GM21526 (cell line): Measurements from ENCODE around the gene SUFU.
"Not testable (repeated sequence)": the region's sequence is repeated elsewhere in the genome, so short reads cannot be mapped to it uniquely, and the experiment has no call there.

Experiments
- ATAC-seq: cut with Tn5 transposase; IDR thresholded peaks from one replicate; pipeline ENCODE4 v1.9.1; 2021; ENCODE audit warnings: moderate library complexity; ENCODE audit not compliant: unreplicated experiment, low FRiP score

Gene SUFU

GRCh38 chr10:102503264-102504178, at the start of gene SUFU:
SUFU (plus strand) TSS chr10:102503972; CDS start chr10:102504153, 181 bp downstream.
- ATAC-seq: peak; percentile 61

- ATAC-seq: not testable (repeated sequence)
Observed at GRCh38 chr10:102454662-102455487, 48.9 kb upstream of the SUFU start.

DNA sequence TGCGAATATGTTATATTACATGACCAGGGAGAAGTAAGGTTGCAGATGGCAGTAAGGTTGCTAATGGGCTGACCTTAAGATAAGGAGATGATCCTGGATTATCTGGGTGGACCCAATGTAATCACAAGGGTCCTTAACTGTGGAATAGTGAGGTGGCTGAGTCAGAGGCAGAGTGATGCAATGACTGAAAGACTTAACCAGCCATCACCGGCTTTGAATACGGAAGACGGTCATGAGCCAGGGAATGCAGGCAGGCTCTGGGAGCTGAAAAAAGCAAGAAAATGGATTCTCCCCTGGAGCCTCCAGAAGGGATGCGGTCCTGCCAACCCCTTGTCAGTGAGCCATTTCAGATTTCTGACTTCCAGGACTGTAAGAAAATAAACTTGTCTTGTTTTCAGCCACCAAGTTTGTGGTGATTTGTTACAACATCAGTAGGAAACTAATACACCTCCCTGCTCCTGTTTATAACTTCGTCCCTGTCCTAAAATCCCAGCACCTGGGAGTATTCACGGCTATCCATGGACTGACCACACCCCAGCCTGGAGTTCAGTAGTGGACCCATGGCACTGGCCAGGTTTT, 47.8 kb upstream of the SUFU start:
- no peak for ATAC-seq

- no peak for ATAC-seq
Observed at GRCh38 chr10:102457591-102458150, 46.1 kb upstream of the SUFU start.

- no peak for ATAC-seq
Observed at GRCh38 chr10:102458656-102459055, 45.1 kb upstream of the SUFU start.

DNA sequence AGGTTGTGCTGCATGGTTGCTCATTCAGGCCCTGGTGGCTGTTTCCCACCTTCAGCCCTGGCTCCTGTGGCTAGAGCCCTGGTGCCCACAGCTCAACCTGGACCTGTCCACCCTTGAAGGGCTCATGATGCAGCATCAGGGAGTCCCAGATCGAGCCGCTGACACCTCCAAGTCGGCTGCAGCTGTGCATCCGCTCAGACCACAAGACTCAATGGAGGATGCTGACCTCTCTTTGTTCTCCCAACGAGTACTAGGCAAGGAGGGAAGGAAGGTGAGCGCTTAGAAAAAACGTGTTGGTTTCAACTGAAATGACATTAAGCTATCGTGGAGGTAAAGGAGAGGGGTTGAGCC, 43.0 kb upstream of the SUFU start:
- peak; percentile 28 for ATAC-seq

DNA sequence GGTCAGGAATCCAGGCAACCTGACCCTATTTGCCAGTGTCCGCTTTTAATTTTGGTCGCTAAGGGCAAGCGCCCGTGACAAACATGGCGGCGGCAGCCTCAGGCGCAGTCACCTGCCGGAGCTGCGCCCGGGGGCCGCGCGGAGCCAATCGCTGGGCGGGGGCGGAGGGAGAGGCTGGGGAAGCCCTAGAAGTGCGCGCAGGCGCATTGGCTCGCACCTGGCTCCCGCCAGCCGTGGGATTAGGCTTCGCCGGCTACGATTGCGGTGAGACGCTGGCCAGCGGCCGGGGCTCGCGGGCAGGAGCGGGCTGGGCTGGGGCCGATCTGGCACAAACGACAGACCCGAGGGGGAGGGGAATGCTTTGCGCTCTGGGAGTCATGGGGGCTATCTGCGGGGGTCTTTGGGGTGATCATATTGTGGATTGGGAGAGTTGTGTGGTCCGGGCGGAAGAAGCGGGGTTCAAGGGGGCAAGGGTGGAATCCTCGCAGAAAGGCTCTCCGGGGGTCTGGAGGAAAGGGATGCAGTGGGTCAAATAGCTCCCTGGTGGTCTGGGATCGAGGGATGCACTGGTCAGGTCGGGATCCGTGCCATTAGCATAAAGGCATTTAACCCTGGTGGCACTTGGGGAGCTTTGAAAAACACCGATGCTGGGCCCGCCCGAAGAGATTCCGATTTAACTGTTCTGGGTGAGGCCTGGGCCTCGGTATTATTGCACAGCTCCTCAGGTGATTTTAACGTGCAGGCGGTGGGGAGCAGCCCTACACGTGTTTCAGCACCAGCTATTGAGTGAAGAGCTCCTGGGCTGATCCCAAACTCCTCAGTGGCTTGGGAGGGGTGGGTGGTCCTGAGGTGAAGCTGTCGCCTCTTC, 42.4 kb upstream of the SUFU start:
- peak; percentile 66 for ATAC-seq

- no peak for ATAC-seq
Observed at GRCh38 chr10:102462512-102463054, 41.2 kb upstream of the SUFU start.

DNA sequence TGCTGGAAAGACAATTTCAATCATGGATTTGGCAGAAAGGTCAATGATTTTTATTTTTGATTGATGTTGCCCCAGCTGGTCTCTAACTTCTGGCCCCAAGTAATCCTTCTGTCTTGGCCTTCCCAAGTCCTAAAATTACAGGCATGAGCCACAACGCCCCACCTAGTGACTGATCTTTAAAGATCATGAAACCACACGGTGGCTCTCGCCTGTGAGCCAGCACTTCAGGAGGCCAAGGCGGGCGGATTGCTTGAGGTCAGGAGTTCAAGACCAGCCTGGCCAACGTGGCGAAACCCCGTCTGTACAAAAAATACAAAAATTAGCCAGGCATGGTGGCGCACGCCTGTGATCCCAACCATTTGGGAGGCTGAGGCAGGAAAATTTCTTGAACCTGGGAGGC, 39.8 kb upstream of the SUFU start:
- no peak for ATAC-seq

DNA sequence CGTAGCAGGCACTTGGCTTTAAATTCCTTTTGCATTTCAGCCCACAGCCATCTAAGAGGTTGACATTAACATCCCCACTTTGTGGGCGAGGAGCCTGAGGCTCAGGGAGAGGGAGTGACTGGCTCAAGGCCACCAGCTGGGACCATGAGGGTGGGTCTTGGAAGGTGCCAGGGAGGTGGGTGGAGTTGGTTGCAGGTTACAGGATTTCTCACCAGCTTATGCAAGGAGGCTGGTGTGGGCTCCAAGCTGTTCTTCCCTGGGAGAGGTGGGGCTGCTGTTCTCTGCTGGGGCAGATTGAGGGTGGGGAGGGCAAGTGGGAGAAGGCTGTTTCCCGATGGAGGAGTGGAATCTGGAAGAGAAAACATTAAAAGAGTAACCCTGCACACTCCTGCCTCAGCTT, 38.3 kb upstream of the SUFU start:
- no peak for ATAC-seq

GRCh38 chr10:102467318-102467717, 36.5 kb upstream of the SUFU start:
- ATAC-seq: no peak

GRCh38 chr10:102467971-102468438, 35.8 kb upstream of the SUFU start:
- no peak for ATAC-seq

DNA sequence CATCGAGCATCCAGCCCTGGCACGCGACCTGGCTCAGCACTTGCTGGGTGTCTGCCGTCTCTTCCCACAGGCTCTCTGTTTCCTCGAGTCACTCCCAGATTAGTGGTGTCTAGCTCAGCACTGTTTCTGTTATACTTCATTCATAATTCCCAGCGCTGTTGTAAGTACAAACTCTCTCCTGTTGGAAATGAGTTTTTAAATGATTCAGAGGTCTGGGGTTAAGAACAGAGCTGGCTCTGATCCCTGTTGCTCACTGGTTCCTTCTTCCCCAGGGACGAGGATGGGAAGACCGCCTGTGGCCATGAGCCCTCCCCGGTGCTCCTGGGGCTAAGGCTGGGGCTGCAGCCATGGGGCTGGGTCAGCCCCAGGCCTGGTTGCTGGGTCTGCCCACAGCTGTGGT, 35.1 kb upstream of the SUFU start:
- no peak for ATAC-seq

GRCh38 chr10:102470579-102471546, 32.9 kb upstream of the SUFU start:
- ATAC-seq: no peak

DNA sequence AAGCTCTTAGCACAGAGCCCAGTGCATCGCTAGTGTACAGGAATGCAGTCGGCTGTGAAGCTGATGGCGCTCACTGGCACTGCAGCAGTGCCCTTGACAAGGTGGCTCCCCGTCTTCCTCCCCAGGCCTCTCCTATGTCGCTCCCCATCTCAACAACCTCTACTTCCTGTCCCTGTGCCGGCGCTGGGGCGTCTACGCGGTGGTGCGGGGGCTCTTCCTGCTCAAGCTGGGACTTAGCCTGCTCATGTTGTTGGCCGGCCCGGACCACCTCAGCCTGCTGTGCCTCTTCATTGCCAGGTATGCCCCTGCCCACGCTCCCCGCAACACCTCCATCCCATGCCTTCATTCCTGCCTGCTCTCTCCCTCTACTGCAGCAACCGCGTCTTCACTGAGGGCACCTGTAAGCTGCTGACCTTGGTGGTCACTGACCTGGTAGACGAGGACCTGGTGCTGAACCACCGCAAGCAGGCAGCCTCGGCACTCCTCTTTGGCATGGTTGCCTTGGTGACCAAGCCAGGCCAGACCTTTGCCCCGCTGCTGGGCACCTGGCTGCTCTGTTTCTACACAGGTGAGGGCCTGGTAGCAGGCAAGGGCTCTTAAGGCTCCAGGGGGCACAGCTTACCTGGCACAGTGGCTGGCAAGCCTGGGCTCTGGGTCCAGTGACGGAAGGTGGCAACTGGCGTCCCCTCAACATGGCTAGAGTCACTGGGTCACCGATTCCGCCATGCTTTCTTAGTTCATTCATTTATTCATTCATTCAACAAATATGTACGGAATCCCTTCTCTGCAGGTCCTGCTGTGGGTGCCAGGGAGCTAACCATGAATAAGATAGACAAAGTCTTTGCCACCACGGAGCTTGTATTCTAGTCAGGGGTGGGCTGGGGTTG, 30.1 kb upstream of the SUFU start:
- no peak for ATAC-seq

DNA sequence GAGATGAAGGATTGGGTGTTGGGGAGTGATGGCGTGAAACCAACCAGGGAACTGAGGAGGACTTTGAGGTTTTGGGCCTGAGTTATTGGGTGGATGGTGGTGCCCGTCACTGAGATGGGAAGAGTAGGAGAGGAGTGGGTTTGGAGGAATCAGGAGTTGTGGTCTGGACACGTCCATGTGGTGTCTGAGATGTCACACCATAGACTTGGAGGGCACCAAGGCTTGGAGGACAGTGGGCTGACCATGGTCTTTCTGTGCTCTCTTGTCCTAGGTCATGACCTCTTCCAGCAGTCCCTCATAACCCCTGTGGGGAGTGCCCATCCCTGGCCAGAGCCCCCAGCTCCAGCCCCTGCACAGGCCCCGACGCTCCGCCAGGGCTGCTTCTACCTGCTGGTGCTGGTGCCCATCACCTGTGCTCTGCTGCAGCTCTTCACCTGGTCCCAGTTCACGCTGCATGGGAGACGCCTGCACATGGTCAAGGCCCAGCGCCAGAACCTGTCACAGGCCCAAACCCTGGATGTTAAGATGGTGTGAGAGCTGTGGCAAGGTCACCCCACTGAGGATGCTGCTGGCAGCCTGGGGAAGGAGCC, 28.2 kb upstream of the SUFU start:
- ATAC-seq: no peak
